T-helper 1 cell treated with Interleukin-12 subunit alpha and Interleukin-12 subunit beta and Interleukin-4 antibody, amounts not matched to agents 30 μg/mL and 1 μg/mL, for 36 hours (primary cell): ENCODE data around the gene SH3RF3.

ENCODE experiments used
- H3K27ac Mint-ChIP-seq: one replicate; pipeline ENCODE4 v1.8.0; 2021; ENCODE audit warnings: mild to moderate bottlenecking, mixed read lengths
- H3K27me3 Mint-ChIP-seq: one replicate; pipeline ENCODE4 v1.8.0; 2021; ENCODE audit warnings: low read depth, mixed read lengths
- H3K36me3 Mint-ChIP-seq: one replicate; pipeline ENCODE4 v1.8.0; 2021; ENCODE audit warnings: low read depth, mixed read lengths
- H3K4me1 Mint-ChIP-seq: one replicate; pipeline ENCODE4 v1.8.0; 2021; ENCODE audit warnings: low read depth, mixed read lengths
- H3K4me3 Mint-ChIP-seq: one replicate; pipeline ENCODE4 v1.8.0; 2021; ENCODE audit warnings: mild to moderate bottlenecking, moderate library complexity, mixed read lengths
- H3K9me3 Mint-ChIP-seq: one replicate; pipeline ENCODE4 v1.8.0; 2021; ENCODE audit warnings: mixed read lengths

The SH3RF3 gene

GRCh38 chr2:109184368-109184767, 55.4 kb downstream of the SH3RF3 start:
- H3K9me3 Mint-ChIP-seq, result peaks cover 3% of the 10 kb centered on the region
- H3K27ac Mint-ChIP-seq, result no peak overlapping the region
- no peaks in the 10 kb centered on the region for H3K4me1 Mint-ChIP-seq
- no peak overlapping the region for H3K4me3 Mint-ChIP-seq
- peaks cover 36% of the 10 kb centered on the region for H3K27me3 Mint-ChIP-seq
- H3K36me3 Mint-ChIP-seq, result no peaks in the 10 kb centered on the region

GRCh38 chr2:109185338-109185737, 56.3 kb downstream of the SH3RF3 start:
- Mint-ChIP-seq H3K27ac (no peak overlapping the region), H3K36me3 (no peaks in the 10 kb centered on the region), H3K9me3 (no peaks in the 10 kb centered on the region), H3K27me3 (peaks cover 41% of the 10 kb centered on the region), H3K4me1 (no peaks in the 10 kb centered on the region), H3K4me3 (no peak overlapping the region)

DNA sequence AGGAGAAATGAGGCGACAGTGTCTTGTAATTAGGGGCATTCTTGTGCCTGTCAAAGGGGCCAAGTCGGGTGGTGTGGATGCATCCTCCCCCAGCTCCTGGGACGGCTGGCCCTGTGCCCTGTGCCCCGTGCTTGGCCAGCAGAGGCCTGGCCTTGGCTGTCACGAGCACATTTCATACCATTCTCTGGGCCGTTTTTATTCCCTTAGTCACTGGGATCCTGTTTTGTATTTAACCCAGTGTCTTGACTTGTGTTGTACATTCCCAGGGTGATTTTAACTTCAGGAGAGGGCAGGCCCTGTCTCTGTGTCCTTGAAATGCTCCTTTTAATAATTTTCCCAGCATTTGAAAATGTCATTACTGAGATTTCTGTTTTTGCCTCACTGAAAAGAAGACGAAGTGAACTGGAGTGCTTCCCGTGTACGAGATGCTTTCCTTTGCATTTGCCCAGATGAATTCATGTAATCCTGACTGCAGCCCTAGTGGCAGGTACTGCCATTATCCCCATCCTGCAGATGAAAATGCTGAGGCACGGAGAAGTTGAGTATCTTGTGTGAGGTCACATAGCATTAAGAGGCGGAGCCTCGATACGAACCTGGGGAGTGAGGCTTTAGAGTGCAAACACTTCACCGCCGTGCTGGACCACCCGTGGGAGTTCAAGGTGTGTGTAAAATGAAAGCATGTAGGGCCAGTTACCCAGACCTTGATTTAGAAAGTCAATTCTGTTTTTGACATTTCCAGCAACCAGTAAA, 57.0 kb downstream of the SH3RF3 start:
- Mint-ChIP-seq H3K27ac (no peak overlapping the region), H3K36me3 (no peaks in the 10 kb centered on the region), H3K4me3 (no peak overlapping the region), H3K27me3 (peaks cover 43% of the 10 kb centered on the region), H3K4me1 (no peaks in the 10 kb centered on the region), H3K9me3 (no peaks in the 10 kb centered on the region)

DNA sequence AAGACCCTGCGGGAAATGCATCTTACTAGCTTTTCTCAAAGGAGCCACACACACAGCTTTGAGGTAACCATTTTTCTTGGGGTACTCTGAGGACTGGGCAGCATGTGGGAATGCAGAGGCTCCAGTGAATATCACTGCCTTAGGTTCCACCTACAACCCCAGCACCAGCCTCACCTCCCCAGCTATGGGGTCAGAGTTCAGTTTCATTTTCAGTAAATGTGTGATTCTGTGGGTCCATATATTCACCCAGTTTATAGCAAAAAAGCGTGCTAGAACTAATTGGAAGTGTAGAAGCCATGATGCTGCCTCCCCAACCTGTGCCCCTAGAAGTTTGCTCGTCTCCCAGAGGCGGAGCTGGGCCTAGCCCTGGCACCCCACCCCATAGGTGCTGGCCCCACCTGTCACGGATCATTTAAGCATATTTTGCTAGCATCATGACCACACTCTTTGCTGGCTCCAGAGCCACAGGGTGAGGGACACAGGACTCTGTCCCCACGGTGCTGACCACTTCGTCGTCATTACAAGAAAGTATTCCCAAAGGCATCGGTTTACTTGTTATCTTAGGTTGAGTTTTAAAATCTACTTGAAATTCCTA, 57.7 kb downstream of the SH3RF3 start:
- Mint-ChIP-seq H3K4me1 (no peaks in the 10 kb centered on the region), H3K27me3 (peaks cover 41% of the 10 kb centered on the region), H3K27ac (no peak overlapping the region), H3K36me3 (no peaks in the 10 kb centered on the region), H3K4me3 (no peak overlapping the region), H3K9me3 (no peaks in the 10 kb centered on the region)

- H3K4me1 Mint-ChIP-seq, result no peaks in the 10 kb centered on the region
- no peak overlapping the region for H3K27ac Mint-ChIP-seq
- no peaks in the 10 kb centered on the region for H3K36me3 Mint-ChIP-seq
- H3K9me3 Mint-ChIP-seq, result no peaks in the 10 kb centered on the region
- H3K4me3 Mint-ChIP-seq, result no peak overlapping the region
- H3K27me3 Mint-ChIP-seq, result peaks cover 33% of the 10 kb centered on the region
Observed at GRCh38 chr2:109187711-109188495, 58.9 kb downstream of the SH3RF3 start.

DNA sequence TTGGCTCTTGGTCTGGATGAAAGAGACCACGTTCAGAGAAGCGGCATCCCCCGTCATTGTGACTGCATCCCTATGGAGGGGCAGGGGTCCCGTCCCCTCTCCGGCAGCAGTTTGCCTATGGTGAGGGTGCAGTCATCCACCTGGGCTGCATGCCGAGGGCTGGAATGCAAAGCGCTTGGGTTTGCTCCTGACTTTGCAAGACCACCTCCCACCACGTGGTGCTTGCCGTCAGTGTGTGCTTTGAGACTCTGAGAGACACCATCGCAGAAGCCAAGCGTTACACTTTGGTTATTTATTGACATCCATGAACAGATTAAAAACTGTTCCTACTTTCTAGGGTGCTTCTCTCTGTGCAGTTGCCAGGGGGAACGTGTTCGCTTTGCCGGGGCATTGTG, 59.5 kb downstream of the SH3RF3 start:
- Mint-ChIP-seq H3K9me3 (no peaks in the 10 kb centered on the region), H3K27me3 (peaks cover 31% of the 10 kb centered on the region), H3K4me3 (no peak overlapping the region), H3K4me1 (no peaks in the 10 kb centered on the region), H3K27ac (no peak overlapping the region), H3K36me3 (no peaks in the 10 kb centered on the region)

- no peak overlapping the region for H3K27ac Mint-ChIP-seq
- no peaks in the 10 kb centered on the region for H3K9me3 Mint-ChIP-seq
- no peaks in the 10 kb centered on the region for H3K36me3 Mint-ChIP-seq
- no peaks in the 10 kb centered on the region for H3K4me1 Mint-ChIP-seq
- H3K4me3 Mint-ChIP-seq, result no peak overlapping the region
- peaks cover 34% of the 10 kb centered on the region for H3K27me3 Mint-ChIP-seq
Observed at GRCh38 chr2:109188898-109189297, 59.9 kb downstream of the SH3RF3 start.

GRCh38 chr2:109189751-109190150, 60.7 kb downstream of the SH3RF3 start:
- H3K4me1 Mint-ChIP-seq, result no peaks in the 10 kb centered on the region
- H3K4me3 Mint-ChIP-seq, result no peak overlapping the region
- H3K36me3 Mint-ChIP-seq, result no peaks in the 10 kb centered on the region
- no peak overlapping the region for H3K27ac Mint-ChIP-seq
- H3K27me3 Mint-ChIP-seq, result peaks cover 40% of the 10 kb centered on the region
- H3K9me3 Mint-ChIP-seq, result no peaks in the 10 kb centered on the region

DNA sequence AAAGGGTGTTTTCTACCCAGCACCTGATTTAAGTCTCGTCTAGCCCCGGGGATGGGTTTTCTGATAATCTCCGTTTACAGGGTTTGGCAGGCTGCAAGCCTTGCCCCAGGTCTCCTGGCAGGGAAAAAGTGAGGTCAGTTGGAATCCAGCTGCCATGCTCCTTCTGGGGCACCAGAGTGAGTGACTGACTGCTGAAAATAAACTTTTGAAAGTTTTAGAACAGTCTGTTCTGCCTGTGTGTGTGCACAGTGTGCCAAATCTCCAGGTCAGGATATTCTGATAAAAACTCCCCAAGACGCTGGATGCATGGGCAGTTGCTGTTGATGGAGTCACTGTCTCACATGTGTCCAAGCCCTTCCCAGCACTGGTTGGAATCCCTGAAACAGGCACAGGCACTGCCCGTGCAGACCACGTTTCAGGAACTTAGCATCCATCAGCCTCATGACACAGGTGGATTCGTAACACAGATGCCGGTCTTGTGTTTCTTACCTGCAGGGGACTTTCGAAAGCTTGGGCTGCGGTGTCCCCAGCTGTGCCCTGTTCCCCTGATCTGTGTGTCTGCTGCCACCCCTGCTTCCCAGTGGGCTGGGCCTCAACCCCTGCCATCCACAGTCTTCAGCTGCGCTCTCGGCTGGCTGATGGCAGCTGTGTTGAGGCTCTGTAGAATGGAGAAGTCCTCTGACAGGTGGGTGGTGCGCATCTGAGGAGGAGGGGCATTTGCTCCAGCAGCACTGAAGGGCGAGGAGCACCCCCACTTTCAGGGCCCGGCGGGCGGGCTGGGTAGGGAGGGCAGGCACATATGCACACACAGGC, 65.0 kb downstream of the SH3RF3 start:
- Mint-ChIP-seq H3K27me3 (peaks cover 46% of the 10 kb centered on the region), H3K4me1 (no peaks in the 10 kb centered on the region), H3K27ac (no peak overlapping the region), H3K36me3 (no peaks in the 10 kb centered on the region), H3K4me3 (no peak overlapping the region), H3K9me3 (no peaks in the 10 kb centered on the region)

DNA sequence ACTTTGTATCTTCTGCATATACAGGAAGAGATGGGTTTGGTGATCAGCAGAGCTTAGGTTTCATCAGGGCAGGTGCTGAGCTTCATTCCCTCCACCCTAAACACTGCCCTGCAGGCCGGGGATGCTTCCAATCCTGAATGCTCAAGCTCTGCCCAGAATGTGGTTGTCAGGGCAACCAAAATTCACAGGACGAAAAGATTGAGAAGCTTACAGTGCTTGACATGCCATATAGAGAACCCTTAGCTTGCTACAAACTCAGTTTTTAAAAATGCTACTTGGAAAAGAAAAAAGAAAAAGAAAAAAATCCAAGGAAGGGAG, 65.6 kb downstream of the SH3RF3 start:
- no peaks in the 10 kb centered on the region for H3K9me3 Mint-ChIP-seq
- H3K27me3 Mint-ChIP-seq, result peaks cover 43% of the 10 kb centered on the region
- no peaks in the 10 kb centered on the region for H3K4me1 Mint-ChIP-seq
- H3K4me3 Mint-ChIP-seq, result no peak overlapping the region
- no peaks in the 10 kb centered on the region for H3K36me3 Mint-ChIP-seq
- no peak overlapping the region for H3K27ac Mint-ChIP-seq

GRCh38 chr2:109195193-109196045, 66.4 kb downstream of the SH3RF3 start:
- Mint-ChIP-seq H3K4me1 (no peaks in the 10 kb centered on the region), H3K9me3 (no peaks in the 10 kb centered on the region), H3K36me3 (no peaks in the 10 kb centered on the region), H3K27me3 (peaks cover 35% of the 10 kb centered on the region), H3K27ac (no peak overlapping the region), H3K4me3 (no peak overlapping the region)

DNA sequence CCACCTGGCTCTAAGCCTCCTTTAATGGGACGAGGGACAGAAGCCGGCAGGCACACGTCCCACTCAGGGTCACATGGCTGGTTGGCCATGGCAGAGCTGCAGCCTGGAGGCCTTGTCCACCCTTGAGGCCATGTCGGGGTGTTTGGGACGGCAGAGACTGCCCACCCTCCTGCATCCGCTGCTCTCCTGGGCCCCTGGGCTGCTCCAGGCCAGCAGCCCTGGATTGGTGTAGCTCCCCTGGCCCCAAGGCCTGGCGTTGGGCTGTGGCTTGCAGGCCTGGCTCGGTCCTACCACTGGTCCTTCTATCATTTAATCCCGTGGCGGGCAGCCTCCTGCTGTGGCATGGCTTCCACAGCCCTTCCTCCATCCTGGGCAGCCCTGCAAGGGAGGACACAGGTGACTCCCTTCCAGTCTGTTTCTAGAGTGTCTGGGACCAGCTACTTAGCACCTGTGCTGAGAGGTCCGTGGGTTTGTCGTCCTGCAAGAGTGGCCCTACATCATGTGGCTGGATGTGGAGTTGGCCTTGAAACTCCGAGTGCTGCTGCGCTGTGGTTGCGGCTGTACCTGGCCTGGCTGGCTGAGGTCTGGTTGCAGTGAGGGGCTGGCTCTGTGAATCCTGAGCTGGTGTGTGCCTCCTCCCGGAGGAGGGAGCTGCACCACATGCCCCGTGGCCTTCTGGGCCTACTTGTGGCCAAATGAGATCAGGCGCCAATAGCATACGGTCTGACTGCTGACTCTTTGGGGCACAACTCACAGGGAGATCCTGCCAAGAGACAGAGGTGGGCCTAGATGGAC, 67.3 kb downstream of the SH3RF3 start:
- Mint-ChIP-seq H3K27ac (no peak overlapping the region), H3K36me3 (no peaks in the 10 kb centered on the region), H3K4me1 (no peaks in the 10 kb centered on the region), H3K27me3 (peaks cover 27% of the 10 kb centered on the region), H3K9me3 (no peaks in the 10 kb centered on the region), H3K4me3 (no peak overlapping the region)
